ENCODE measurements around the gene PEX5L.

Gene PEX5L

DNA sequence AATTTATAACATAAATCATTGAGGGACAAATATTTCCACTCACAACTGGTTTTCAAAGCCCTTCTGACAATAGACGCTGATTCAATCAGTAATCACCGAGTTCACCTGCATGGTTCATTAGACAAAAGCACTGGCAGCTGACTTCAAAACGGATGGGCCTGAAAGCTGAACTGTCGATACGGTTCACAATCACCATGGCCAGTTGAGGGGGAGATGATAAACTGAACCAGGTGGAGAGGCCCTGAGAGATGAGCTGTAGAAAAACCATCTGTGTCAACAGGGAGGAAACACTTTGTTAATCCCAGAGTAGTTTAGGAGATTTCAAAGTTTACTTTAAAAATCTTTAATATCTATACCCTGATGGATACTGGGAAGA is 75.0 kb downstream of the PEX5L start:
- DNase-seq: no peak
- in situ Hi-C loops (cut with MboI; ENCODE audit: low pct_unique_long_range_greater_than_20kb, low sequenced_read_pairs): no loop called here

GRCh38 chr3:179961071-179961702 is 75.5 kb downstream of the PEX5L start:
- in situ Hi-C loops (cut with MboI; ENCODE audit: low pct_unique_long_range_greater_than_20kb, low sequenced_read_pairs): no loop called here
- no peak for DNase-seq

DNA sequence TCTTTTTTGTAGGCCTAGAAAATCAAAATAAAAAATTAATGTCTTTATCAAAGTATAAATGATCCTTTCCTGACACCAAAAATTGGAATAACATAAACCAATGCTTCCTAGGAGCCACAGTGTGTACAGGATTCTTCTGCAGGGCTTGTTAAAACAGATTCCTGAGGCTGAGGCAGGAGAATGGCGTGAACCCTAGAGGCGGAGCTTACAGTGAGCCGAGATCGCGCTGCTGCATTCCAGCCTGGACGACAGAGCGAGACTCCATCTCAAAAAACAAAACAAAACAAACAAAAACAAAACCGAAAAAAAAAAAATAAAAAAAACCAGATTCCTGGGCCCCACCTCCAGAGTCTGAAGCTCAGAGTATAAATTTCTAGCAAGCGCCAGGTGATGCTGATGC is 78.0 kb downstream of the PEX5L start:
- in situ Hi-C loops (cut with MboI; ENCODE audit: low pct_unique_long_range_greater_than_20kb, low sequenced_read_pairs): no loop called here
- DNase-seq: no peak

DNA sequence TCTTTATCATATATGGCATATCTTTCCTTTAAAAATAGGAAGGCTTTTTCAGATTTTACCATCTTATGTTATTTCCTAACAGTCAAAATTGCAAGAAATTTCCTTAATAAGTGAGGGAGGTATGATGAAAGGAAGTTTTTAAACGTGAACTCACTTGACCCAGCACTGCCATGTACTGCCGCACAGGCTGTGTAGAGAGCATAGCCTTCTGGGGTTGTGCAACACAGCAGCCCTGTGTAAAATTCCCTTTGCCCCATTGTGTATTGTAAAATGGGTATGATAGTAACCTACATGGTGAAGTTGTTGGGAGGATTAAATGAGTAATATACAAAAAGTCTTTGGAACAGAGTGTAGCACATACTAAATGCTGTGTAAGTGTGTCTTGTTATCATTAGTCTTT is 78.6 kb downstream of the PEX5L start:
- in situ Hi-C loops (cut with MboI; ENCODE audit: low pct_unique_long_range_greater_than_20kb, low sequenced_read_pairs): no loop called here
- DNase-seq: no peak

- DNase-seq: no peak
- in situ Hi-C loops (cut with MboI; ENCODE audit: low pct_unique_long_range_greater_than_20kb, low sequenced_read_pairs): no loop called here
Observed at GRCh38 chr3:179957264-179957845, 79.4 kb downstream of the PEX5L start.

GRCh38 chr3:179956416-179956830 is 80.3 kb downstream of the PEX5L start:
- DNase-seq: peak; percentile 72
- in situ Hi-C loops (cut with MboI; ENCODE audit: low pct_unique_long_range_greater_than_20kb, low sequenced_read_pairs): no loop called here

DNA sequence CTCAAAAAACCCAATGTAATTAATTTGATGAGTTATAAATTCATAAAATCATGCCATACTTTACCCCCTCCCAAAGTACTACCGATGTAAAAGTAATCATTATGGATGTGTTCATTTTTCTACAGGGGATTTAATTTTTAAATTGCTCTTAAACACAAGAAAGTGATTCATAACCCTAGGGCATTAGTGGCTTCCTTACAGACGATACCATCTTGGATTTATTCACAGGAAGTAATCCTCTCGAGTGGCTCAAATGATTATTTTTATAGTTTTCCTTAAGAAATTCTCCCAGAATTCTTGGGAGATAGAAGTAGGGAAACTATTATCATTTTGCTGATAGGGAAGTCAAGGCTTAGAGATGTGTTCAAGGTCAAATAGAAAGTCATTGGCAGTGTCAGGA is 80.9 kb downstream of the PEX5L start:
- DNase-seq: no peak
- in situ Hi-C loops (cut with MboI; ENCODE audit: low pct_unique_long_range_greater_than_20kb, low sequenced_read_pairs): no loop called here

DNA sequence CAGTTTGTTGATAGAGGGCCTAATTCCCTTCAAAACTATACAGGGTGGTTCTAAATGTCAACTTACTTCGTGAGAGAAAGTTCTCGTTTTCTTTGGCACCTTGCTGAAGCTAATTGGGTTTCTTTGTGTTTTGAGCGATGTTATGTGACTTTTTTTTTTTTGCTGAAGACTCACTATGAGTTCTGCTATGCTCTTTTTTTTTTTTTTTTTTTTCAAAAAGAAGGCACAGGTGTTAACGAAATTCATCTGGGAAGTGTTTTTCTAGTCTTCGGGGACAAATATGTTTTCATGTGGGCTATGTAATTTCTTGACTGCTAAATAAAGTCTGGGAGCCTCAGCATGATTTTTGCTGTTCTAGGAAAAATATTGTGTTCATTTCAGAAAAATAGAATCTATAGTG is 81.5 kb downstream of the PEX5L start:
- in situ Hi-C loops (cut with MboI; ENCODE audit: low pct_unique_long_range_greater_than_20kb, low sequenced_read_pairs): no loop called here

GRCh38 chr3:179953993-179954870 is 82.5 kb downstream of the PEX5L start:
- no peak for DNase-seq
- in situ Hi-C loops (cut with MboI; ENCODE audit: low pct_unique_long_range_greater_than_20kb, low sequenced_read_pairs): no loop called here

More for the DNA sequence above, 81.5 kb downstream of the PEX5L start:
- no peak for DNase-seq

DNA sequence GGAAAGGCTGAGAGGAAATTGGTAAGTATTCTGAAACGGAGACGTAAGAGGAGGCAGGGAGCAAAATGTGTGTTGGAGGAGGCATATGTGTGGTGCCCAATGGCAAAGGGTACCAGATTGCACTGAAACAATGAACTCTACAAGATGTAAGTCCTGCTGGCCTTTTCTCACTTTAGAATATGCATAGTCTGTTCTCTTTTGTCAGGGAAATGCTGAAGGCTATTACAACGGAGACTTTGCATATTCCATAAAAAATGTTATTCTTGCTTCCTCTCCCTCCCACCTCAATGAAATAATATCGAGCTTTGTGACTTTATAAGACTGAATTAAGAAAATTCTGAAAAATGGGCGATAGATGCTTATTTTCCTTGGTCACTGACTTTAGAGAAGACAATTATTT is 85.9 kb downstream of the PEX5L start:
- DNase-seq: no peak
- in situ Hi-C loops (cut with MboI; ENCODE audit: low pct_unique_long_range_greater_than_20kb, low sequenced_read_pairs): no loop called here

DNA sequence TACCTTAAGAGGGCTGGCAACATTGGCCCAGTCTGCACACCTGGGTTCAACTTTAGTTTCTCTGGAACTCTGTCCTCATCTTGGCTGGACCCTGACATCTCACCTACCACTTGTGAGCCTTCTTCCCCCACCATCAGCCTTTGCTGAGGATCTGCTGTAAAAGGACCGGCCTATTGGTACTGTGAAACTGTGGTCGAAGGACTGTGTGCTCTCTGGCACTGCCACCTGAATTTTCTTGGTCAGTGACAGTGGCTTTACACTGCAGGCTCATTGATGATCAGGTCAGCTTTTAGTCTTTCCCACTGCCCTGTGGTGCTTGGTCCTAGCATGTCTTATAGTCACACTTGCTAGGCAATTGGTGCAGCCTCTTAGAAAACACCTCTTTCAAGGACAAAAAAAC is 86.9 kb downstream of the PEX5L start:
- in situ Hi-C loops (cut with MboI; ENCODE audit: low pct_unique_long_range_greater_than_20kb, low sequenced_read_pairs): no loop called here

DNA sequence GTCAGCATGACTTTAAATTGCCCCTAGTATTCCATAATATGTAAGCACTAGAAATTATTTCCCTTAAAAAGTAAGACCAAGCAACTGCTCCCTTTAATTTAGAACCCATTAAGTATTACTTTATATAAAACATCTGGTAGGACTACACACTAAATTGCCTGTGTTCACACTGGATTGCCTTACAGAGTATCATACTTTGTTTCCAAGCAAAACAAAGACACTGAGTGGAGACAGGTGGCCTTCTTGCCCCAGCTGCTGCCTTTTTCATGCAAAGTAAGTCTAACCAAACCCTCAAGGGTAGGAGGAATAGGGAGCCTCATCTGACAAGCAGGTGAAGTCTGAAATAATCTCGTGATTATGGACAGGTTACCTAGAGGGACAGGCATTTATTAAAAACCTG is 87.3 kb downstream of the PEX5L start:
- in situ Hi-C loops (cut with MboI; ENCODE audit: low pct_unique_long_range_greater_than_20kb, low sequenced_read_pairs): no loop called here
- DNase-seq: no peak

More for the DNA sequence above, 86.9 kb downstream of the PEX5L start:
- DNase-seq: no peak

DNA sequence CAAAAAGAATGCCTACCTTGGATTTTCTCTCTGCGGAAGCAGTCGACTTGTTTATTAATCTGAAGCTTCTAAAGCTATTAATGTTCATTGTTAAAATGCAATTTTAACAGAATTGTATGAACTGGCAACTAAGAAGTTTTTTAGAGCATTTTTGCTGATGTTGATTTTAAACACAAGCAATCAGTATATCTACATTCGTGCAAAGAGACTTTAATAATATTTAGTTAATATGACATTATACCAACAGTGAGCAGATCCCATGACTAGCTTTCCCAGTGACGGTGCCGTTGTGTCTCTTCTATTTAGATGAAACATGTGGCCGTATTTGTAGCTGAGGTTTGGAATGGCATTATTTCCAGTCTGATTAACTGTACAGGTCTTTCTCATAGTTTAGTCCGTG is 88.0 kb downstream of the PEX5L start:
- DNase-seq: no peak
- in situ Hi-C loops (cut with MboI; ENCODE audit: low pct_unique_long_range_greater_than_20kb, low sequenced_read_pairs): no loop called here

DNA sequence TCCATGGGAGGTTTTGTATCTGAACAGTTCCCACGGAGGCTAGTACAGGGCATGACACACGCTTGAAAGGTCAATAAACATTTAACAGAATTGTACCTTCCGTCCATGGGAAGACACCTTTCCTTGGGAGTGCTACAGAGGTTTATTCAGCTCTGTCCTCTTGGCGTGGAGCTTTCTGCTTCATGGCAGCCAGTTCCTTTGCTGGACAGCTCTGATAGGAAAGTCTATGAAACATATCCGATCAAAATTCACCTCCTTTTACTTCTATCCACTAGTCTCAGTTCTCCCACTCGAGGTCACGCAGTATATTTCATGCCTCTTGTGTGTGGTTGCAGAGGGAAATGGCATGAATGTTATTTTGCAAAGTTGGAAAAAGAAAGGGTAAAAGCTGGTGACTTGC is 91.2 kb downstream of the PEX5L start:
- in situ Hi-C loops (cut with MboI; ENCODE audit: low pct_unique_long_range_greater_than_20kb, low sequenced_read_pairs): no loop called here
- no peak for DNase-seq

DNA sequence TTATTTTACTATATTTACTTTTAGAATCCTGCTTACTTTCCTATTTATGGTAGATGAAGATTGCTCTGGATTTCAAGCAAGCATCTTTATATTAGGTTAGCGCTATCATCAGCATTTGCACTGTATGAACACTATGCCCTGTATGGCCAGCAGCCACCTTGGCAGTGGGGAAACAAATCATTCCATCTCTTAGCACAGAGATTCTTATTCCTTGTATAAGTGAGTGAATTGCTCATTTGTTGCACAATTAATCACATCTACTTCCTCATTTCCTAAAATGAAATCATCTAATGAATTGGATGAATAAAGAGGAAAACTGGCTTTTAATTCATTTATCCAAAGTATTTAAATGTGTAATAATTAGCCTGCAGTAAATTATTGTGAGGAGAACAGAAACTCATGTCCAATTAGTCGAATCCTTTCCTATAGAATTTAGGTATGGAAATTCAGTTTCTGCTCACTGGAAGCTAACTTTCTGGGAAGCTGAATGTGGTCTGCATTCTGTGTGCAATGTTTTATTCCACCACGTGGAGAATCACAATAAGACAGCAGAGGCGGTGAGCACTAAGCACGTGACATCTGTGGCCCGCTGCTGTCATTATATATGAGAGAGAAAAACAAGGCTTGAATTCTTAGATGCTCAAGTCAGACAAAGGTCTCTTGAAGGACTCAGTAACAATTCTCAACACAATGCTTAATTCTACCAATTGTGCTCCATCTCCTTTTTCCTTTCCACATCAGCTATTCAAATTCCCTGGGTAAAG is 93.4 kb downstream of the PEX5L start:
- in situ Hi-C loops (cut with MboI; ENCODE audit: low pct_unique_long_range_greater_than_20kb, low sequenced_read_pairs): no loop called here
- DNase-seq: no peak

- in situ Hi-C loops (cut with MboI; ENCODE audit: low pct_unique_long_range_greater_than_20kb, low sequenced_read_pairs): no loop called here
- no peak for DNase-seq
Observed at GRCh38 chr3:179942553-179943075, 94.1 kb downstream of the PEX5L start.

DNA sequence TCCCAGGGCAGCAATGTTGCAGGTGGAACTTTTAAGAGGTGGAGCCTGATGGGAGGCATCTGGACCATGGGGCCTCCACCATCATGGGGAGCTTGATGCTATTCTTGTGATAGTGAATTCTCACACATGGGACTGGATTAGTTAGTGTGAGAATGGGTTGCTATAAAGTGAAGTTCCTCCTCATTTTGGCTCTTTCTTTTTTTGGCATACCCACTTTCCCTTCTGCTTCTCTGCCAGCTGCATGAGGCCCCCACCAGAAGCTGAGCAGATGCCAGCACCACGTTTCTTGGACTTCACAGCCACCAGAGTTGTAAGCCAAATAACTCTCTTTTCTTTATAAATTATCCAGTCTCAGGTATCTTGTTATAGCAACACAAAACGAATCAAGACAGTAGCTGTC is 101.0 kb downstream of the PEX5L start:
- in situ Hi-C loops (cut with MboI; ENCODE audit: low pct_unique_long_range_greater_than_20kb, low sequenced_read_pairs): no loop called here
- DNase-seq: no peak

- in situ Hi-C loops (cut with MboI; ENCODE audit: low pct_unique_long_range_greater_than_20kb, low sequenced_read_pairs): no loop called here
- DNase-seq: no peak
Observed at GRCh38 chr3:179933914-179934313, 102.8 kb downstream of the PEX5L start.

- in situ Hi-C loops (cut with MboI; ENCODE audit: low pct_unique_long_range_greater_than_20kb, low sequenced_read_pairs): no loop called here
- DNase-seq: no peak
Observed at GRCh38 chr3:179933080-179933479, 103.7 kb downstream of the PEX5L start.

GRCh38 chr3:179932674-179933073 is 104.1 kb downstream of the PEX5L start:
- in situ Hi-C loops (cut with MboI; ENCODE audit: low pct_unique_long_range_greater_than_20kb, low sequenced_read_pairs): no loop called here
- no peak for DNase-seq
